GM10266 (cell line): ENCODE results near the gene CDC25B.
A peak's percentile ranks its signal among the peaks of the same experiment; 100 is the strongest.

Source experiments
- DNase-seq: peaks from one replicate; pipeline ENCODE4 v3.0.0; 2012; ENCODE audit errors: extremely low spot score
- CTCF ChIP-seq: IDR thresholded peaks from 2 replicates; pipeline ENCODE4 v1.5.1; 2012; ENCODE audit warnings: mild to moderate bottlenecking, low read depth; ENCODE audit not compliant: control insufficient read depth, insufficient read depth; ENCODE audit errors: missing control alignments

Gene CDC25B

DNA sequence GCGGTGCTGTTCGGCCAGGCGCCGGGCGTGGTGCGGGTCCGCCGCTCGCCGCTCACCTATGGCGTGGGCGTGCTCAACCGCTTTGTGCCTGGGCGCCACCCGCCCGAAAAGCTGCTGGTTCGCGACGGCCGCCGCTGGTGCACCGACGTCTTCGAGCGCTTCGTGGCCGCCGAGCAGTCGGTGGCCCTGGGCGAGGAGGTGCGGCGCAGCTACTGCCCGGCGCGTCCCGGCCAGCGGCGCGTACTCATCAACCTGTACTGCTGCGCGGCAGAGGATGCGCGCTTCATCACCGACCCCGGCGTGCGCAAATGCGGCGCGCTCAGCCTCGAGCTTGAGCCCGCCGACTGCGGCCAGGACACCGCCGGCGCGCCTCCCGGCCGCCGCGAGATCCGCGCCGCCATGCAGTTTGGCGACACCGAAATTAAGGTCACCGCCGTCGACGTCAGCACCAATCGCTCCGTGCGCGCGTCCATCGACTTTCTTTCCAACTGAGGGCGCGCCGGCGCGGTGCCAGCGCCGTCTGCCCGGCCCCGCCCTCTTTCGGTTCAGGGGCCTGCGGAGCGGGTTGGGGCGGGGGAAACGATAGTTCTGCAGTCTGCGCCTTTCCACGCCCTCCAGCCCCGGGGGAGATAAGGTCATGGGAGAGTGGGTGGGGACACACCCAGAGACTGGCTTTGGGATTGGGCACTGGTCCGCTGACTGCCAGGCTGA, 44.3 kb upstream of the CDC25B start:
- TF ChIP-seq CTCF, result no peak
- peak; percentile 72 for DNase-seq

DNA sequence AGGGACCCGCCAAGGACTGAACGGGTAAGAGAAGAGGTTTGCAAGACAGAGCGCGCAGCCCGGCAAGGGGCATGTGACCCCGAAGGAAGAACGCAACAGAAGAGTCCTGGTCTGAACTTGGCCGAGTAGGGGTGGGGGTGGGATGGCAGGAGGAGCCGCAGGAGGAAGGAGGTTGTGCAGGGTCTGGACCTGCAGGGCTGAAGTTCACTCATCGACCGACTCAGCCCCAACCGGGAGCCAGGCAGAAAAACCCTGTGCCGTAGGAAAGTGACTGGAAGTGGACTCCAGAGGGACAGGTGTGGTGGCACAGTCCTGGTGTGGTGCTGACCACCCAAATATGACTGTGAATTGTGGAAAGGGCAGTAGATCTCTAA, 43.7 kb upstream of the CDC25B start:
- no peak for DNase-seq

GRCh38 chr20:3753098-3753497, 43.0 kb upstream of the CDC25B start:
- peak; percentile 87 for DNase-seq
- TF ChIP-seq CTCF, result peak; percentile 74

More for the DNA sequence above, 43.7 kb upstream of the CDC25B start:
- TF ChIP-seq CTCF, result no peak

DNA sequence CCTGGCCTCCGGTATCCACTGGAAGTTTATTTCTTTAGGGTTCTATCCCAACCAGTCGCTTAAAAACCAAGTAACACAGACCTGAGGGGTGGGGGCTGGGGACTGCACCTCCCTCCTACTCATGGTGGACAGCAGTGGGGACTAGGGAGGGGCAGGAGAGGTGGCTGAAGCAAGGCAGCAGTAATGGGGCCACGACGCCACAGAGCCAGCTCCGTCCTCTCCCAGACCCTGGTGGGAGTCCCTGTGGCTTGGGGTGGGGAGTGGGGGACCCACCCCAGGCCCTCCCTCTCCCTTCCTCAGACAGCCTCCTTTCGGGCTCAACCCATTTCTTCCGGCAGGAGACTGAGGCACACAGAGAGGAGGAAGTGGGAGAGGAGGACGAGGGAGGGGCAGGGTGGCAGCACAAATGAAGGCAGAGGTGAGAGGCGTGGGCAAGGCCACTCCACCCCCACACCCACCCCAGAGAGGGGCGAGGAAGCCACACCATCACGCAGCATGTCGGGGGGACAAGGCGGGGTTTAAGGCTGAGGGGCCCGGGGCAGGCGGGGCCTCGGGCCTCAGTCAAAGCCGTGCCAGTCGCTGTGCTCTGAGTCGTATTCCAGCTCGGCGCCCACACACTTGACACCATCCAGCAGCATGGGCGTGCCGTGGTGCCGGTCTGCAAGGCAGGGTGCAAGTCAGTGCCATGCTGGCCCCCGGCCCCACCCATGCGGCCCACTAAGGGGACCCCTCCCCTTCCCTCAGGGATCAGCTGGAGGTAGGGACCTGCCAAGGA, 42.4 kb upstream of the CDC25B start:
- no peak for DNase-seq
- TF ChIP-seq CTCF, result no peak

- no peak for TF ChIP-seq CTCF
- no peak for DNase-seq
These were observed 41.9 kb upstream of the CDC25B start for GRCh38 chr20:3754276-3754630.

GRCh38 chr20:3755269-3755668, 40.8 kb upstream of the CDC25B start:
- no peak for DNase-seq
- TF ChIP-seq CTCF, result no peak
